Heart right ventricle (tissue), 16 donors: Measurements from ENCODE around the gene MAD1L1. TPM values are rescaled to one million over a fixed set of nuclear protein-coding genes. Genes with fewer than 3 reads are reported as not detected.

Source experiments
- ATAC-seq, 8 donors: fragments of 200-7000 bp; cut with Tn5 transposase; one replicate each; pipeline ENCODE4 v1.9.1; 2020; ENCODE audit warnings: mild to moderate bottlenecking in 8 of 8, moderate library complexity in 8 of 8, moderate number of reproducible peaks in 1 of 8
- DNase-seq, 2 donors: peaks; one replicate each; pipeline ENCODE4 v3.0.0-alpha.2; 2020
- H3K27ac ChIP-seq, 10 donors: fragments of 200-600 bp; sonication (generic) in 2 of 10; one replicate each; pipeline versions ENCODE4 v1.5.0 to v1.8.0; 2020 to 2022; ENCODE audit warnings: mild to moderate bottlenecking in 3 of 10
- H3K27me3 ChIP-seq, 7 donors: fragments of 200-600 bp; one replicate each; pipeline ENCODE4 v1.8.0; 2021 to 2022; ENCODE audit warnings: mild to moderate bottlenecking in 2 of 7
- H3K36me3 ChIP-seq, 9 donors: fragments of 200-600 bp; sonication (generic) in 1 of 9; one replicate each; pipeline versions ENCODE4 v1.5.0 to v1.8.0; 2020 to 2022; ENCODE audit warnings: mild to moderate bottlenecking in 2 of 9
- H3K4me1 ChIP-seq, 9 donors: fragments of 200-600 bp; sonication (generic) in 1 of 9; one replicate each; pipeline versions ENCODE4 v1.5.0 to v1.8.0; 2020 to 2022; ENCODE audit warnings: mild to moderate bottlenecking in 4 of 9
- H3K4me3 ChIP-seq, 10 donors: fragments of 200-600 bp; sonication (generic) in 2 of 10; one replicate each; pipeline versions ENCODE4 v1.5.0 to v1.8.0; 2020 to 2022; ENCODE audit warnings: mild to moderate bottlenecking in 7 of 10, moderate library complexity in 2 of 10
- H3K9me3 ChIP-seq, 11 donors: fragments of 200-600 bp in 10 of 11; sonication (generic) in 2 of 11; one replicate each; pipeline versions ENCODE4 v1.5.0 to v1.8.0; 2013 to 2022; ENCODE audit warnings: mild to moderate bottlenecking in 2 of 11, control low read depth in 1 of 11, moderate library complexity in 1 of 11
- WGBS, 2 donors: extraction: QIAGEN DNeasy Blood & Tissue Kit; methylation state at CpG; one replicate each; pipeline ENCODE4 v1.1.7; 2013; ENCODE audit warnings: inconsistent platforms in 1 of 2; 5-methylcytosine and 5-hydroxymethylcytosine counted together
- intact Hi-C, 10 donors: fragments of 100-400 bp; cut with DNase I; formaldehyde crosslinking; loops; one replicate each; pipeline versions ENCODE4 v1.11.1 to v1.14.2; 2022
- polyA plus RNA-seq, 2 donors: library from polyadenylated mRNA; stranded (reverse); fragments of 200-250 nt; gene quantifications; one replicate each; pipeline ENCODE4 v1.2.3, GENCODE V29; 2013
- total RNA-seq, 10 donors: library from RNA; stranded (reverse); fragmentation: NEBNext Ultra II Directional in 3 of 10; extraction: Animal tissue kit (Norgen Biotek cat#: 25700) in 3 of 10; gene quantifications; one replicate each; pipeline versions ENCODE4 v1.2.1 to v1.2.4, GENCODE V29; 2021 to 2023
- TF ChIP-seq, protein P1 (sequence below), 9 donors: fragments of 200-600 bp; sonication (generic) in 2 of 9; IDR thresholded peaks; one replicate each; pipeline versions ENCODE4 v1.5.0 to v1.8.0; 2021 to 2022; ENCODE audit warnings: antibody characterized with exemption in 9 of 9, mild to moderate bottlenecking in 5 of 9, moderate library complexity in 1 of 9
- donor health status: Arrhythmogenic right ventricular cardiomyopathy.
- donor health status: ischemic (EF 13 %, LVEDD 7.1; RV severe dilation, severe dysfunction).
- donor health status: healthy with polysubstance abuse.
- donor health status: DM: no; HTN: yes; CAD: no.
- donor health status: DM: no; HTN: no; CAD: no.
- donor health status: ischemic (EF 25% LVEDD 6.9; RV normal size, moderate dysfunction).
- donor health status: ischemic (EF 25% LVEDD 5.7; RV mildly dilated, moderate dysfunction).
- donor health status: healthy.
- donor health status: DM: yes; HTN: yes; CAD: no.
- donor health status: Ischemic cardiomyopathy.
- donor health status: ischemic (EF 35%, LVEDD 5.7; RV mildly dilated, moderate dysfunction).
- donor health status: nonischemic (EF 11% LVEDD 7.7; RV severe dilation, severe dysfunction).
- donor health status: DM: yes; HTN: yes; CAD: no.
- donor health status: PGD.
- donor health status: ischemic (EF 29% LVEDD 5.4; RV normal size, mild dysfunction).
- donor health status: nonischemic (EF 23%, LVEDD 6.1; RV moderate dilation, normal function).

MAD1L1 gene
- total and polyA plus RNA-seq, 12 donors = 13.8 to 46.8 (median 20.2) TPM

DNA sequence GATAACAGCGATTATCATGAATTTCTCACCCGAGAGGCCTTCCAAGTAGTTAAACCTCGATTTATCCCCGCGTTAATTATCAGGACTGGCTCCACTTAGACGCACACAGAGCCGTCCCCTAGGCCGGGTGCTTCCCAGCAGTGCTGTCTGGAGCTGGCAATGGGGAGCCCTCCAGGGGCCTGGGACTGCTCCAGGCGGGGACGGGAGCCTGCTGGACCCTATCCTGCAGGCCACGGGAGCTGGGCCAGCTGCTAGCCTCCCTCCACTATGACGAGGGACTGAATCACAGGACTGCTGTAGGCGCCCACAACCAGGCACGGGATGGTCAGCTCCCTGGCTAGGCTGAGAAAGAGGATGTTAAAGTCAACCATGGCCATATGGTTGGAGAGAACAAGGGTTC lies 333.5 kb downstream of the MAD1L1 start:
- H3K36me3 ChIP-seq = peaks cover 0 to 29% (median 0%) of the 10 kb centered on the region in 9 donors
- WGBS, 2 donors = 80 to 83% methylated on average over 14 of the region's 14 CpGs
- H3K27ac ChIP-seq = peak overlapping the region in 2 of 10 donors; percentile 17 to 47
- DNase-seq (peak in 1 of 2 donors; percentile 50), ATAC-seq (peak in 7 of 8 donors; percentile 14 to 83 (median 44))
- no peaks in the 10 kb centered on the region for H3K27me3 ChIP-seq
- TF ChIP-seq, protein P1, sequence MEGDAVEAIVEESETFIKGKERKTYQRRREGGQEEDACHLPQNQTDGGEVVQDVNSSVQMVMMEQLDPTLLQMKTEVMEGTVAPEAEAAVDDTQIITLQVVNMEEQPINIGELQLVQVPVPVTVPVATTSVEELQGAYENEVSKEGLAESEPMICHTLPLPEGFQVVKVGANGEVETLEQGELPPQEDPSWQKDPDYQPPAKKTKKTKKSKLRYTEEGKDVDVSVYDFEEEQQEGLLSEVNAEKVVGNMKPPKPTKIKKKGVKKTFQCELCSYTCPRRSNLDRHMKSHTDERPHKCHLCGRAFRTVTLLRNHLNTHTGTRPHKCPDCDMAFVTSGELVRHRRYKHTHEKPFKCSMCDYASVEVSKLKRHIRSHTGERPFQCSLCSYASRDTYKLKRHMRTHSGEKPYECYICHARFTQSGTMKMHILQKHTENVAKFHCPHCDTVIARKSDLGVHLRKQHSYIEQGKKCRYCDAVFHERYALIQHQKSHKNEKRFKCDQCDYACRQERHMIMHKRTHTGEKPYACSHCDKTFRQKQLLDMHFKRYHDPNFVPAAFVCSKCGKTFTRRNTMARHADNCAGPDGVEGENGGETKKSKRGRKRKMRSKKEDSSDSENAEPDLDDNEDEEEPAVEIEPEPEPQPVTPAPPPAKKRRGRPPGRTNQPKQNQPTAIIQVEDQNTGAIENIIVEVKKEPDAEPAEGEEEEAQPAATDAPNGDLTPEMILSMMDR (IDR thresholded peaks at IDR 0.05) = no peak
- H3K4me1 ChIP-seq = peaks cover 0 to 27% (median 17%) of the 10 kb centered on the region in 9 donors
- intact Hi-C loops = no loop called here
- H3K4me3 ChIP-seq = no peak overlapping the region
- no peaks in the 10 kb centered on the region for H3K9me3 ChIP-seq

DNA sequence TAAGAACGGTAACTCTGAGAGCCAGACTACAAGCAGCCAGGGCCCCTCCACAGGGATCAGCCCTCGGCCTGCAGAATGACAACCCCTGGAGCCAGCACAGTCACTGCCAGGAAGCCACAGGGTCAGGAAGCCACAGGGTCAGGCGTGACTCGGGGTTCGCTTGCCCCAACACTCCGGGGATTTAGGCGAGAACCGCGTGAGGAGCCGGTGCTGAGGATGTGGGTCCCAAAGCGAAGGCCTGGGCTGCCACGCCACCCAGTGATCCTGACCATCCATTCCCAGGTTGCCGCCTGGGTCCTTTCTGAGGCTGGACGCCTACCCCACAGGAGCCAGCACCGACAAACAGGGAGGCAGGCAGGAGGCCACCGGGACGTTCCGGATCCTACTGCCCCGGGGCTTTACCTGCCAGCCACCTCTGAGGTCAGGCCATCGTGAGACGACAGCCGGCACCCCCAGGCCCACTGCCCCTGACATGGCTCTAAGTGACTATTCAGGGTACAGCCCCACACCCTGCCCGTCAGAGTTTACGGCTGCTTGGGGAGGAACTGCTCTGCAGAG lies 334.0 kb downstream of the MAD1L1 start:
- Histone ChIP-seq H3K36me3 (peaks cover 0 to 29% (median 0%) of the 10 kb centered on the region in 9 donors), H3K9me3 (no peaks in the 10 kb centered on the region), H3K4me3 (no peak overlapping the region), H3K4me1 (peaks cover 0 to 29% (median 17%) of the 10 kb centered on the region in 9 donors), H3K27ac (peak overlapping the region in 2 of 10 donors; percentile 17 to 47), H3K27me3 (no peaks in the 10 kb centered on the region)
- ATAC-seq (no peak), DNase-seq (no peak)
- WGBS, 2 donors = 83 to 88% methylated on average over 24 of the region's 24 CpGs
- TF ChIP-seq, protein P1 (IDR thresholded peaks at IDR 0.05) = no peak
- intact Hi-C loops = no loop called here

DNA sequence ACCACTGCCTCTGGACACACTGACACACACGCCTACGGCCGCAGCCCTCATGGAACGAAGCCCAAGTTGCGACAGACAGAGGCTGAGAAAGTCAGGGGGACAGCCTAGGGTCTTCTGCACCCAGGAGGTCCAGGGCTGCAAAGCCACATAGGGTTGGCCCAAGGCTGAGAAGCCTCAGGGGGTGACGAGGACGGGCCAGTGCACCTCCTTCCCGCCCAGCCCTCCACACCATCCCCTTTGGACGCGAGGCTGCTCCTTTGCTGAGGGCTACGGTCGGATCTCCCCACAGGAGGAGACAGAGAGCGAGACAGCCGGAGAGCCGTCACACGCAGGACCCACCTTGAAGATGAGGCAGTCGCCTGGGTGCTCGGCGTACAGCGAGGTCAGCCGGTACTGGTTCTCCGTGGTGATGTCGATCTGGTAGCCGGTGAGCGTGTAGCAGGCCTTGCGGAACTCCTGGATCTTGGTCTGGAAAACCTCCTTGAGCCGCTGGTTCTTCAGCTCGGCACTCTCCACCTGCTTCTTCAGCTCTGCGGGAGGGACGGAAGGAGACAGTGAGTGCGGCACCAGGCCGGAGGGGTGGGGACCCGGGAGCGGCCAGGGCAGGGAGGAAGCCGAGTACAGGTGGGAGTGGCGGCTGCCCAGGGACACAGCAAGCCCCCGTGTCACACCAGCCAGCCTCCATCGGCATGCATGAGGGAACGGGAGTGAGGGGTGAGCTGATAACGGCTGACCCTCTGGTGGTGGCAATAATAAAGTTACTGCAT lies 334.7 kb downstream of the MAD1L1 start:
- intact Hi-C loops = no loop called here
- WGBS, 2 donors = 94 to 95% methylated on average over 40 of the region's 40 CpGs
- Histone ChIP-seq H3K9me3 (no peaks in the 10 kb centered on the region), H3K4me1 (peaks cover 0 to 34% (median 17%) of the 10 kb centered on the region in 9 donors), H3K4me3 (no peak overlapping the region), H3K27me3 (no peaks in the 10 kb centered on the region), H3K36me3 (peaks cover 0 to 29% (median 0%) of the 10 kb centered on the region in 9 donors), H3K27ac (no peak overlapping the region)
- DNase-seq = no peak
- ATAC-seq = no peak
- TF ChIP-seq, protein P1 (IDR thresholded peaks at IDR 0.05) = no peak

DNA sequence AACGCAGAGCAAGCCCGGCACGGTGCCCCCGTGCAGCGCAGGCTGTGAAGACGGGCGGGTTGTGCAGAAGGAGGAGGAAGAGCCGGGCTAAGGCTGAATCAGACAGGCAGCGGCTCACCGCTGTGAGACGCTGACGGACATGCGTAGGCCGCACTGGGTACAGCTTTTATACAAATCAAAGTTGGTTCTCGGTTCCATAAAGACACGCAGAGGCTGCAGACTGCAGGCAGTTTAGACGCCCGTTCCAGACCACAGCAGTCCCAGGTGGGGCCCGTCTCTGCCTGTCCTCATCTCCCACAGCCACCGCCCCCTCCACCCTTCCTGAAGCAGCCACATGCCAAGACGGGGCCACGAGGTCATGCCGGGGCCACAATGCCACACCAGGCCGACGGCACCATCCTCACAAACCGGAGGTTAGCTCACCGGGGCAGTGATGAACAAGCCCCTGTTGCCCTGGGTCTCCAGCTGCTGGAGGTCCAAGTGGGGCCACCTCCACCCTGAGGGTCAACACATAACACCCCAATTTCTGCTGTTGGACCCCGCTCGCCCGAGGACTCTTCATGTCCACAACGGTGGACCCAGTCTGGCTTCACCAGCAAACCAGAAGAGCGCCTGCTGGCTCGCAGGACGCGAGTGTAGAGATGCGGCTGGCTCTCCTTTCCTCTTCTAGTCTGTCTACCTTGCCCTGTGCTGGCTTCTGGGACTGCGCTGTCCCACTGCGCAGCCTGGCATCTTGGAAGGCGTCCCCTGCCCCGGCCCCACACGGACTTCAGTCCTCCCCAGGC lies 335.5 kb downstream of the MAD1L1 start:
- ATAC-seq = no peak
- TF ChIP-seq, protein P1 (IDR thresholded peaks at IDR 0.05) = no peak

More for the DNA sequence above, 335.5 kb downstream of the MAD1L1 start:
- peaks cover 0 to 34% (median 17%) of the 10 kb centered on the region in 9 donors for H3K4me1 ChIP-seq
- H3K4me3 ChIP-seq = no peak overlapping the region
- intact Hi-C loops = no loop called here
- H3K27ac ChIP-seq = no peak overlapping the region
- no peaks in the 10 kb centered on the region for H3K27me3 ChIP-seq
- DNase-seq = no peak
- H3K36me3 ChIP-seq = peaks cover 0 to 29% (median 0%) of the 10 kb centered on the region in 9 donors
- 90 to 91% methylated on average over 41 of the region's 41 CpGs for WGBS, 2 donors
- no peaks in the 10 kb centered on the region for H3K9me3 ChIP-seq
